SK-N-MC (cell line): ENCODE data around the gene NRXN3.

Experiments used
- DNase-seq: peaks from one replicate; pipeline ENCODE4 v3.0.0-alpha.2; 2011; ENCODE audit warnings: low read depth, low spot score
- H3K27ac ChIP-seq: fragments of 200-600 bp; sonication (generic); 2 replicates; pipeline ENCODE4 v1.5.1; 2016; ENCODE audit warnings: mixed run types
- H3K36me3 ChIP-seq: fragments of 200-600 bp; sonication (generic); 2 replicates; pipeline ENCODE4 v1.6.1; 2017; ENCODE audit warnings: antibody characterized with exemption, low read length, mixed read lengths; ENCODE audit not compliant: insufficient read depth
- H3K4me3 ChIP-seq: fragments of 200-600 bp; sonication (generic); 2 replicates; pipeline ENCODE4 v1.5.1; 2016
- H3K9ac ChIP-seq: fragments of 200-600 bp; sonication (generic); 2 replicates; pipeline ENCODE4 v1.8.0; 2017; ENCODE audit warnings: mixed run types, mixed read lengths; ENCODE audit not compliant: insufficient read length
- H3K9me3 ChIP-seq: fragments of 200-600 bp; sonication (generic); 2 replicates; pipeline ENCODE4 v1.6.1; 2017; ENCODE audit warnings: low read depth, mild to moderate bottlenecking, antibody characterized with exemption, low read length, moderate library complexity, mixed read lengths
- EZH2 ChIP-seq: fragments of 200-600 bp; sonication (generic); IDR thresholded peaks from one replicate; pipeline ENCODE4 v1.6.1; 2017; ENCODE audit warnings: antibody characterized with exemption
- FOXP2 ChIP-seq: optimal IDR thresholded peaks from 2 replicates; pipeline ENCODE3; 2011; ENCODE audit warnings: mild to moderate bottlenecking, moderate library complexity; ENCODE audit not compliant: insufficient read depth; ENCODE audit errors: extremely low read length, control extremely low read depth
- POLR2AphosphoS5 ChIP-seq: IDR thresholded peaks from 2 replicates; pipeline ENCODE4 v1.6.1; 2012; ENCODE audit warnings: mild to moderate bottlenecking, low read depth, low read length, borderline replicate concordance

Gene NRXN3

DNA sequence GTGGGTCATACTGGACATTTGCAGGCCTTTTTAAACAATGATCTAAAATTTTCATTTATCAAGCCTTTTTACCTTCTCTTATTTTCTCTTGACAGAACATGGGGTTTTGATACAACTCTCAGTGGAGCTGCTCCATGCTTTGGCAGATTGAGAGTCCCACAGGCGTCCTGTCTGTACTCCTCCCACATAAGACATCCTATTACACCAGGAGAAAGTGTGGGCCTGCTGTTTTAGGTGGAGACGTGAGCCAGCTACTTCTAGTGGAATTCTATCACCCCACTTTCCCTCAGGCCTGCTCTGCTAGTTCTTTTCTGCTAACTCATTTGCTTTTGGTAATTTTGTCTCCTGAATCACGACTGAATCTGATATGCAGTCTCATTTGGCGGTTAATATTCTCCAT lies 33.5 kb upstream of the NRXN3 start:
- Histone ChIP-seq H3K9ac (no peak overlapping the region), H3K36me3 (no peaks in the 10 kb centered on the region), H3K4me3 (no peak overlapping the region), H3K27ac (no peak overlapping the region), H3K9me3 (no peaks in the 10 kb centered on the region)
- TF ChIP-seq EZH2 (no peak), POLR2AphosphoS5 (no peak), FOXP2 (no peak)
- DNase-seq = no peak

GRCh38 chr14:78141590-78141989 lies 28.6 kb upstream of the NRXN3 start:
- Histone ChIP-seq H3K4me3 (no peak overlapping the region), H3K27ac (no peak overlapping the region), H3K9ac (no peak overlapping the region), H3K36me3 (no peaks in the 10 kb centered on the region), H3K9me3 (no peaks in the 10 kb centered on the region)
- no peak for TF ChIP-seq FOXP2
- TF ChIP-seq EZH2 = no peak
- no peak for TF ChIP-seq POLR2AphosphoS5
- DNase-seq = no peak

DNA sequence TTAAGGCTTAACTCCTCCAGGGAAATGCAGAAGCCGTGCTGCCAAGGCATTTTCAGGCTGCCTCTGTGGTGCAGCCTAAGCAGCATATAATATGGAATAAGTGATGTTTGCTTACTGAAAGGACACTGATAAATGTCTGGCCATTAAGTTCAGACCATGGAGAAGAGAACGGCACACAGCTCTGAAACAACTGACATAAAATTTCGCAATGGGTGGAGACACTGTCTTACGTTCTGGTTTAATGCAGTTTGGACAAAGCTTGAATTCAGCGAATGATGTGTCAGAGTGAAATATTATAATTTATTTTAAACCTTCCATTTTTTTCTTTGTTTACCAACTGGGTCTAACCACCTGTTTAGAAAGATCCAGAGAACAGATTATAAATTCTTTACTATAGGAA lies 27.2 kb upstream of the NRXN3 start:
- TF ChIP-seq EZH2 = no peak
- no peak for TF ChIP-seq POLR2AphosphoS5
- no peak for TF ChIP-seq FOXP2
- Histone ChIP-seq H3K4me3 (no peak overlapping the region), H3K36me3 (no peaks in the 10 kb centered on the region), H3K9ac (no peak overlapping the region), H3K9me3 (no peaks in the 10 kb centered on the region), H3K27ac (no peak overlapping the region)
- no peak for DNase-seq

DNA sequence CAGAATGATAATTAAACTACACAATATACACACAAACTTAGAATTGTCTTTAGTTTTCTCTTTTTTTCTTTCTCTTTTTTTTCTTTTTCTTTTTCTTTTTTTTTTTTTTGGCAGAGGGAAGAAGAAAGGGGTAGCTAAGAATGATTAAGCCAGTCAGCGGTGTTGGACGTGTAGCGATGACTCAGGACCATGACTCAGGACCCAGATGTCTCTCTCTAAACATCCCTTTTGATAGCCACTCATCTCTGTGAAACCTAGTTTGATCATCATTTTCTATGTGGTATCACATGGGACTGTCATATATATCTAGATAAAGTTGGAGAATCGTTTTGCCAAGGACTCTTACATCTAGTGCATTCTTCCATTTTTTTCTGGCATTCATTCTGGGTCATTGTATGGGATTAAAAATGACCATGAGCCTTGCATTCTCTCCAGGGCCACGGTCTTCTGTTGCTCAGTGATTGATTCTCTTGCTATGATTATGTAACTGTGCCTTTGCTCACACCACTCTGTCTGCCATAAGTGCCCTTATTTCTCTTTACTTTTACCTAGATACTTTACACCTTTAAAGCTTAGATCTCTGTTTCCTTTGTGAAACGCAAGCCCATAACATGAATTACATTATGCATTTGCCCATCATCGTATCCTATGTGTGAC lies 26.6 kb upstream of the NRXN3 start:
- Histone ChIP-seq H3K9me3 (no peaks in the 10 kb centered on the region), H3K4me3 (no peak overlapping the region), H3K27ac (no peak overlapping the region), H3K9ac (no peak overlapping the region), H3K36me3 (no peaks in the 10 kb centered on the region)
- DNase-seq = no peak
- no peak for TF ChIP-seq EZH2
- no peak for TF ChIP-seq POLR2AphosphoS5
- no peak for TF ChIP-seq FOXP2

GRCh38 chr14:78152201-78153063 lies 17.7 kb upstream of the NRXN3 start:
- TF ChIP-seq POLR2AphosphoS5 (no peak), FOXP2 (no peak), EZH2 (no peak)
- H3K9me3 ChIP-seq = no peaks in the 10 kb centered on the region
- H3K27ac ChIP-seq = no peak overlapping the region
- DNase-seq = peak; percentile 28
- H3K9ac ChIP-seq = no peak overlapping the region
- H3K36me3 ChIP-seq = no peaks in the 10 kb centered on the region
- H3K4me3 ChIP-seq = 0 out of 2 replicates have a peak overlapping the region, but pooled peaks have one; percentile 23

GRCh38 chr14:78153064-78153341 lies 17.2 kb upstream of the NRXN3 start:
- H3K9ac ChIP-seq = no peak overlapping the region
- no peak for DNase-seq
- no peak overlapping the region for H3K27ac ChIP-seq
- no peaks in the 10 kb centered on the region for H3K9me3 ChIP-seq
- TF ChIP-seq EZH2 = no peak
- no peak for TF ChIP-seq POLR2AphosphoS5
- TF ChIP-seq FOXP2 = no peak
- no peak overlapping the region for H3K4me3 ChIP-seq
- no peaks in the 10 kb centered on the region for H3K36me3 ChIP-seq

GRCh38 chr14:78154827-78155226 lies 15.3 kb upstream of the NRXN3 start:
- H3K27ac ChIP-seq = no peak overlapping the region
- TF ChIP-seq EZH2 = no peak
- no peak for TF ChIP-seq FOXP2
- no peak for TF ChIP-seq POLR2AphosphoS5
- no peak for DNase-seq
- H3K4me3 ChIP-seq = no peak overlapping the region
- no peaks in the 10 kb centered on the region for H3K36me3 ChIP-seq
- H3K9ac ChIP-seq = no peak overlapping the region
- no peaks in the 10 kb centered on the region for H3K9me3 ChIP-seq

- Histone ChIP-seq H3K9ac (no peak overlapping the region), H3K4me3 (no peak overlapping the region), H3K36me3 (no peaks in the 10 kb centered on the region), H3K27ac (no peak overlapping the region), H3K9me3 (no peaks in the 10 kb centered on the region)
- DNase-seq = no peak
- no peak for TF ChIP-seq EZH2
- no peak for TF ChIP-seq FOXP2
- no peak for TF ChIP-seq POLR2AphosphoS5
Observed at GRCh38 chr14:78156196-78156595, 14.0 kb upstream of the NRXN3 start.
